Stimulated activated CD8-positive, alpha-beta memory T cell treated with anti-CD3 and anti-CD28 coated beads, Interleukin-4, amount 100 ng/mL, for 24 hours (primary cell): ENCODE results near the gene MRPL9.

ENCODE experiments used
- DNase-seq: peaks from one replicate; pipeline ENCODE4 v3.0.0-alpha.2; 2020; ENCODE audit warnings: low read depth

Gene MRPL9

DNA sequence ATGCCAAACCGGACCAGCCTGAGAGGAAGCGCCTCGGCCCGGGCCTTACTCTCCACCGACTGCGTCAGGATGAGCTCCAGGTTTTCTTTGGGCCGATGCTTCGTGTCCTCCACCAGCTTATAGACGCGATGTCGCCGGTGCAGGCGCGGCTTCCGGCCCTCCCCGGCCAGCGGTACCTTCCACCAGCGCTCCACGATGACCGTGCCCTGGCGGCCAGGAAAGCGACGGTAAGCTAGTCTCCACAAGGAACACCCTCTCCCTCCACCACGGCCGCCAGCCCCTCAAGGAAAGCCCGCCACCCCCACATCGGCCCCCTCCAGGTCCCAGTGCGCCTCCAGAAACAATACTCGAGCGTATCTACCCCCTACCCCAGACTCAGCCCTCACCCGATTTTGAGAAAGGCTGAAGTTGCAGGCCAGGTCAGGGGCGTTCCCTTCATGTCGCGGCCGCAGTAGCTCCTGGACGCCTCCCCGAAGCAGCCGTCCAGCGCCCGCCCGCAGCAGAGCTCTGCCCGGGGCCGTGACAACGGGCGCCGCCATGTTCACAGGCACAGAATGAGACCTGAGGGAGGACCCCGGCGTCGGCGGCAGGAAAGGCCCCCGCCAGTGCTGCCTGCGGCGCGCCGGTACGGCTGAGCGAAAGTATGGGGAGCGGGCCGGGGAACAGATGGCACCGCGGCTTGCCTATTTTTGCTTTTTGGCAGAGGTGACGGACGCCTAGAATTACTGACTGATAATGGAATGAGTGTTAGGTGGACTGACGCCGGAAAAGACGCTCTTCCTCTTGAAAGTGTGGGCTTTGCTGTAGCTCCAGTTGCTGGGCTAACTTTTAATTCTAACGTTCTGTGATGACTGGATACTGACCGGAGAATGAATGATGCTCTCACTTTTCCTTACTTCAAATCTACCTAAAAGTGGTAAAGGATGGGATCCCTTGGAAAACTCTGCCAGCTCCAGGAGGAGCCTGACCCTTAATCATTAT is at the start of gene MRPL9:
Gene MRPL9 (minus strand): TSS at position 556 of the 981 bp plus-strand sequence. CDS start 17 bp downstream, at position 539.
- peak; percentile 77 for DNase-seq

GRCh38 chr1:151811181-151811580 is 47.9 kb upstream of the MRPL9 start:
- no peak for DNase-seq

- DNase-seq = no peak
Measured at GRCh38 chr1:151809985-151810556, 46.8 kb upstream of the MRPL9 start.

DNA sequence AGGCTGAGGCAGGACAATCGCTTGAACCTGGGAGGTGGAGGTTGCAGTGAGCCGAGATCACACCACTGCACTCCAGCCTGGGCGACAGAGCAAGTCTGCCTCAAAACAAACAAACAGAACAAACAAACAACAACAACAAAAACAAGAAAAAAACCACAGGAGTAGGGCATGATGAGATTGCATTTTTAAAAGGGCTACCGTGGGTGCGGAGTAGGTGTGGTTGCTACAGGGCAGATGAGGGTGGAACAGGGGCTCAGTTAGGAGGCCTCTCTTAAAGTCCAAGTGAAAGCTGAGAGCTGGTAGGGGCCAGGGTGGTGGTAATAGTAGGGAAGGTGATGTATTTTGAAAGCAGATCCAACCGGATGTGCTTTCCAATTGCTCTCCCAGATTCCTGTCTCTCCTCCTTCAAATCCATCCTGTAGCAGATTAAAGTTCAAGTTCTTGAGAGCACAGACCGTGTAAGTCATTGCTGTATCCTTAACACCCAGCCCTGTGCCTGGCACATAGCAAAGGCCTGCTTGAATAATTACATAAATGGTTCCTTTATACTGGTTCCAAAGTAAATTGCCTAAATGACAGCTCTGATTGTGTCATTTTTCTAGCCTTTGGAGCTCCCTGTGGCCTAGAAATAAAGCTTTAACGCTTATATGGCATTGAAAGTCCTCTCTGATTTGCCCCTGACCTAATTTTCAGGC is 46.1 kb upstream of the MRPL9 start:
- no peak for DNase-seq

DNA sequence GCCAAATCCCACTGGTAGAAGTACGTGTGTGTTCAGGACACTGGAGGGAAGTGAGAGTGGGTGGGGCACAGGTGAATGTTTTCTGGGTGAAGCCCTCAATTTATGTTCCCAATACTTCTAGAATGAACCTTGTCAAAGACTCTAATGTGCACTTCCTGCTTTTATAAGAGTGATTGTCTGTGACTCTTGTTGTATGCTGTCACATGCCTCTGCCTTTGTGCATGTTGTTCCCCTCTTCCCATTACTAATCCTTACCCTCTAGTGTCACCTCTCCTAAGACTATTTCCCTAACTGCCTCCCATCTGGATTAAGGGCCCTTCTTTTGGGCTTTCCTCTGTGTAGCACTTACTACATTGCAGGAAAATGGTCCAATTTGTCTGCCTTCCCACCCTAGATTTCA is 44.5 kb upstream of the MRPL9 start:
- DNase-seq = no peak

- DNase-seq = no peak
Measured at GRCh38 chr1:151807131-151807530, 43.8 kb upstream of the MRPL9 start.

GRCh38 chr1:151806170-151806569 is 42.9 kb upstream of the MRPL9 start:
- no peak for DNase-seq

- DNase-seq = no peak
Measured at GRCh38 chr1:151805066-151805820, 41.9 kb upstream of the MRPL9 start, which contains the start of gene LINGO4. LINGO4 (minus strand) TSS chr1:151805419; CDS start chr1:151802704, 2,715 bp downstream.

DNA sequence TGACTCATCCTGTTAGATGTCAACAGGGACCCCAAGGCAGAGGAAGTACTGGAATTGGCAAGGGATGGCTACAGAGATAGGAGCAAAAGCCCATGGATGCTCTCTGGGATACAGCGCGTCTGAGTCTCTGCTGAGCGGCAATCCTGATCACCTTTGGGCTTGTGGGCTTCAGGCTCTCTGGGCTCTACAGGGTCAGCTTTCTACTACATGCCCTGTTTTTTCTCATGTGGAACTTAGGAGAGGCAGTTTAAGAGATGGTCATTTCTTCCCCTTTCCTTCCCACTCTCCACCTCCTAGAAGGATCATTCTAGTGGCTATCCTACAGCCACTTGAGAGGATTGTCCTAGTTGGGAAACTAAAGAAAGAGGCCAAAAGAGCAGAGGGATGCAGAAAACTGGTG is 40.6 kb upstream of the MRPL9 start:
- DNase-seq = no peak

DNA sequence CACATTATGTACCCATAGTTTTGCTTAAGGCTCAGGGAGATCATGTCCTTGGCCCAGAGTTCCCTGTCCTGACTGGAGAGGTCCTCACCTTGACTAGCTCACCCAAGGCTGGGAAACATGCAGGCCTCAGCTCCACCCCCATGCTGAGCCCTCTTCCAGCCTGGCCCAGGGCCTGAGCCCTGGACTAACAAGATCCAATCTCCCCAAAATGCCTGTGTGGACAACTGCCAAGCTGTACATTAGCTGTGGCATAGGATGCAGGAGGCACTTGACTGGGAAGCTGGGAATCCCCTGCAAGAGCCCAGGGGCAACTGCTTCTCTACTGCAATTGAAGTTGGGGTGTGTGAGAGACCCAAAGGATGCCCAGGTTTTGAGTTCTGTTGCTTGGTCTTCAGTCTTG is 39.9 kb upstream of the MRPL9 start:
- DNase-seq = no peak

DNA sequence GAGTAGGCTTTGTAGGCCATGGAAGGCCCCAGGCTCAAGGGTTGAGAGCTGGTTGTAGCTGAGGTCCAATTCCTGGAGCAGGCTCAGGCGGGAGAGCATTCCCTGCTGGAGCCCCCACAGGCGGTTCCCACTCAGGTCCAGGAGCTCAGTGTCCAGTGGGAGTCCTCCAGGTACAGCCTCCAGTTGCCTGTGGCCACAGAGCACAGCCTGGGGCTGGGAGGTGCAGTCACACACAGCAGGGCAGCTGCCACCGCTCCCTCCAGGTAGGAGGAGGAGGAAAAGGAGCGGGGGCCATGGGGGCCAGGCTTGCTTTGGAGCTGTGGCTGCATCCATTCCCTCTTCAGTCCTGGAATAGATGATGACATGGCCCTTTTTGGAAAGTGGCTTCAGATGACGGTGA is 39.1 kb upstream of the MRPL9 start:
- no peak for DNase-seq

GRCh38 chr1:151801846-151802245 is 38.5 kb upstream of the MRPL9 start:
- no peak for DNase-seq

DNA sequence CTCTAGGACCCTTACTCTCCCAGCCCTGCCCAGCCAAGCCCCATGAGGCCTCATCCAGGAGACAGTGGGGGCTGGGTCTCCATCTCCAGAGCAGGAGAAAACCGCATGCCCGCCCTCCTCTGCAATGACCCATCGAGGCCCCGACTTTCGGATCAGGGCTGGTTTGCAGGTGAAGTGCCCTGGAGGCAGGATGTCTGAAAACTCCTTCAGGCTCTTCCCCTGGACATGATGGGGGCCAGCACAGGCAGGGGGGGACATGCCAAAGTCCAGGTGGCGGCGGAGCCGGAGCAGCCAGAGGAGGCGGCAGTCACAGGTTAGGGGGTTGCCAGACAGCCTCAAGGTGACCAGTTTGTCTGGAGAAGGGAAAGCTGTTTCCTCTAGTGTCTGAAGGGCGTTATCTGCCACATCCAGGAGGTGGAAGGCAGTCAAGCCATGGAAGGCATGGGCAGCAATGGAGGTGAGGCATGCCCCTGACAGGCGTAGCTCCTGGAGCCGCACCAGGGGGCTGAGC is 38.1 kb upstream of the MRPL9 start:
- DNase-seq = no peak

DNA sequence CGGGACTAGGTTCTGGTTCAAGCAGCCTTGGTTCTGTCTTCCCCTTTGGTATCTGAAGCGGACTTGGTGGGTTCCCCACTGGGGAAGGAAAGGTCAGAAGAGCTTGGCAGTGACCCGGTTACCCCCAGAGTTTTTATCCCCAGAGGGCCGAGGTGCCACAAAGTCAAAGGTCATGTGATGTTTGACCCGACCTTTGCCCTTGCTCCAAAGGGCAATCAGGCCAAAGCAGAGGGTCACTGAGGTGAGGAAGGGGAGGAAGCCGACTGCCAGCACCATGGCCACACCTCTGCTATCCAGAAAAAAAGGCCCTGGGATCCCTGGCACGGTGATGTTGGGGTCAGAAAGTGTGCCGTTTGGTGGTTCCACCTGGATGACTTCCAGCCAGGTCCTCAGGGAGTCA is 37.5 kb upstream of the MRPL9 start:
- DNase-seq = no peak

DNA sequence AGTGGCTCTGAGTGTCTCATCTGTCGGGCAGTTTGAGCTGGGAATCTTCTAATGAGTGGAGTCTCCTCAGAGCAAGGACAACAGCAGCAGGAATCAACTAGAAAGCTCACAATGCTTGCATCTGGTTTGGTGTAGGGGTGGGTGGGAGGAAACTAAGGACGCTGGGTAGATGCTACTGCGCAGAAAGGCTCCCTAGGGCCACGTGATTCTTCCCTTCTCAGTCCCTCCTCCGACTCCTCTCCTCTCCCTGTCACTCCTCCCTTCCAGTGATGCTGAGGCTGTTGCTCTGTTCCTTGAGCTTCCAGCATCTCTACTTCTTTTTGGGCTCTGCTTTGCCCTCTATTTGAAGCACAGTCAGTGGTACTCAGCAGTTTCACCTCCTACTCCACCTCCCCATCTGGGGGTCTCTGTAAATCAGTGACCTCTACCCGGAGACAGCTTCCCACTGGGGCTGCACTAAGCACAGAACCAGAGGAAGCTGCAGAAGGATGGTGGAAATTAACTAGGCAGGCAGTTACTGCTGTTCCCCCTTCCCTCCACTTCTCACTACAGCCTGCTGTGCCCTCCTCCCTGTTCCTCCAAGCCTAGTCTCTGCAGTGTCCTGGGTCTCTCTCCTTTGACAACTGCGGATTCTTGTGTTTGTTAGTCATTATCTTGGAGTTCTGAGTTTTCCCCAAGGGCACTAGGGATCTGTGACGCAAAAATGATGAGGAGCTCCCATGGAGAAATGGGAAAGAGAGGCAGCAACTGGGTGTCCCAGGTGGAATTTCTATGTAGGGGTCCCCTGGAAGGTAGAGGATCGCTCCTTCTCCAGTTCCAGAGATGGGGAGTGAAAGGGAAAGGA is 36.1 kb upstream of the MRPL9 start:
- DNase-seq = no peak

DNA sequence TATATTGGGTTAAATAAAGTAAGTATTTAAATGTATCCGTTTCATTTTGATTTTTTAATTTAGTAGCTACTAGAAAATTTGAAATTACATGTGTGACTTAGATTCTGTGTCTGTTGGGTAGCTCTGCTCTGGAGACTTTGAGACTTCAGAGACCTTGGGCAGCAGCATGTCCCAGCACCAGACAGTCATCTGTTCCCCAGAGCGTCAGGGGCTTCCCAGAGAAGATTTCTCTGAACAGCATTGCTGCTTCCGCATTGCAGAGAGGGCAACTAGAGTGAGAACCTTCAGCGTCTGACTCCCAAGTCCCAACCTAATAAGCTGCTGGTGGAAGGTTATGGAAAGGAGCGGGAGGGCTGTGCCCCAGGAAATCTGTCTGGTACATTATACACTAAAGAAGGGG is 35.3 kb upstream of the MRPL9 start:
- no peak for DNase-seq

DNA sequence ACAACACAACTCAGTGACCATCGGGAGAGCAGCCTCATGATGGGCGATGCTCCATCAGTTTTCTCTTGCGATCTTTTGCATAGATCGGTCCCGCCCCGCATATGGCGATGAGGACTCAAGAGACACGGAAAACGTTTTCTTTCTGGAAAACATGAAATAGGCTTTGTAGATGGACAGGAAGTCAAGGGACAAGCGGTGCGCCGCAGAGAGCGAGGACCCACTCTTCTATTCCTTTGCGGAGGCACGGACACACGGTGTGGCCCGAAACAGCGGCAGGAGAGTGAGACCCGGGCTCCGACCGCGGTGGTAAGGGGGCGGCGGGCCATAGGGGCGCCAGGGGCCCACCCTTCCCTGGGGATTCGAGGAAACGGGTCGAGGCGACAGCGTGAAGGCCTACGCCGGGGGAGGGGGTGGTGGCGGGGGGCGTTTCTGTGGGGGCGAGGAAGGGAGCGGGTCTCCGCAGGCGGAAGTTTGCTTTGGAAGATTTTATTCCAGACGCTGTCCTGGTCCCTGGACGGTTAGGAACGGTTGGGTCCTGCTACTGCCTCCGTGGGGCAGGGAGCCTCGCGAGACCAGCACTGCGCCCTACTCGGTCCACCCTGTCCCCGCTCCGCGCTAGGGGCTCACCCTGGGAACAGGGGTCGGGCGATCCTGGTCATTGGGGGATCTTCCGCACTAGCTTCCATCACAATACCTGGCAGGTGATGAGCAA is 27.8 kb upstream of the MRPL9 start:
- DNase-seq = no peak

DNA sequence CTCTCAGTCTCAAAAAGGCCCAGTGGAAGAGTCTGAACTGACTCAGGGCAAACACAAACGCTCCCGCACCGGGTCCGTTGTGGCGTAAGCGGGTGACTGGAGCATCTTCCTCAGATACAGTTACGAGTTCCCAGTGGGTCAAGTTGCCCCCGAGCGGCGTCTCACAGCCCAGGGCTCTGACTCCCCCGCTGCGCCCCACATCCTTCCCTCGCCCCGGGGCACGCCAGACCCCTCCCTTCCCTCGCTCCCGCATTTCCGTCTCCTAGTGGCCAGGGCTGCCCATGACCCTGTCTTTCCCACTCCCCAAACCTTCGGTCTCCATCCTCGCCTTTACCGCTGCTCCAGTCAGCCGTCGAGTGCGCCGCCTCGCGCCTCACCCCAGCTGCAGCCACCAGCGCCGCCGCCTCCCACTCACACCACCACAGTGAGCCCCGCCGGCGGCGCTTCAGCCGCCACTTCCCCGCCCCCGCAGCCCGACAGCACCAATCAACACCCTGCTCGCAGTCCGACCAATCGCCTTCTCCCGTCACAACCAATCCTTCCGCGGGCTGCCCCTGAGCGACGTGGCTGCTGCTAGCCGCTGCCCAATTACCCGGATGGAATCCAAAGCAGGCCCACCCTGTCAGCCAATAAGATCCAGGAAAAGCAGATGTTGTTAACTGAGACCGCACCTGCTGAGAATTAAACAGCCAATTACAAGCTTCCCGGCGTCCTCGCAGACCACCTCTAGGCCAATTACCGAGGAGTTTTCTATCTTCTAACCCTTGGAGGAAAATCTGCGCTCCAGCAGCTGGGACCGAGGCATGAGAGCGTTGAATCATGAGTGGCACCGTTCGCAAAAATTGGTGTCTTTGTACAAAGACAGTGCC is 27.0 kb upstream of the MRPL9 start, which contains the start of gene TDRKH:
Gene TDRKH (minus strand): TSS at position 430 of the 869 bp plus-strand sequence. CDS start 7,478 bp downstream, outside the sequence.
- peak; percentile 98 for DNase-seq

- no peak for DNase-seq
Measured at GRCh38 chr1:151787689-151788088, 24.4 kb upstream of the MRPL9 start.
